Naive thymus-derived CD4-positive, alpha-beta T cell (primary cell): Measurements from ENCODE around the gene SUPT20HL1. TPM values are rescaled to one million over a fixed set of nuclear protein-coding genes. Genes with fewer than 3 reads are reported as not detected.
"Not testable (repeated sequence)": the region's sequence is repeated elsewhere in the genome, so short reads cannot be mapped to it uniquely, and the experiment has no call there.

Experiments
- ATAC-seq: fragments of 150-1000 bp; cut with Tn5 transposase; 2 replicates; pipeline ENCODE4 v1.10.0; 2021; ENCODE audit warnings: mild to moderate bottlenecking, moderate library complexity
- CTCF ChIA-PET: fragments of 350-600 bp; sonication (Branson Sonifier 250); formaldehyde crosslinking; loops from one replicate; lab custom pipeline; 2021; ENCODE audit warnings: antibody characterized with exemption; lab: Charles Lee
- POLR2A ChIA-PET: fragments of 350-600 bp; sonication (Branson Sonifier 250); formaldehyde crosslinking; loops from one replicate; lab custom pipeline; 2021; ENCODE audit warnings: antibody characterized with exemption, inconsistent platforms; lab: Charles Lee
- DNase-seq, 9 donors: peaks; one replicate each; pipeline versions ENCODE4 v3.0.0 to v3.0.0-alpha.2; 2020 to 2022; ENCODE audit warnings: mixed read lengths in 1 of 9
- H3K27ac ChIP-seq: one replicate; pipeline ENCODE4 v1.7.0; 2013; ENCODE audit warnings: mild to moderate bottlenecking, low read depth, low read length, moderate library complexity
- H3K27me3 ChIP-seq, 2 donors: one replicate each; pipeline ENCODE4 v1.7.0; 2013; ENCODE audit warnings: low read length in 2 of 2, mild to moderate bottlenecking in 2 of 2, moderate library complexity in 2 of 2; ENCODE audit not compliant: control insufficient read depth in 2 of 2, insufficient read depth in 2 of 2
- H3K36me3 ChIP-seq, 3 experiments: 1 replicate in 2 of 3; 2 replicates in 1 of 3; pipeline ENCODE4 v1.7.0; 2013; ENCODE audit warnings: low read length in 3 of 3, mild to moderate bottlenecking in 3 of 3, moderate library complexity in 1 of 3; ENCODE audit not compliant: insufficient read depth in 3 of 3, control insufficient read depth in 2 of 3
- H3K4me1 ChIP-seq, 2 donors: one replicate each; pipeline ENCODE4 v1.7.0; 2013; ENCODE audit warnings: low read length in 2 of 2, mild to moderate bottlenecking in 2 of 2, moderate library complexity in 1 of 2; ENCODE audit not compliant: control insufficient read depth in 2 of 2, insufficient read depth in 2 of 2
- H3K4me3 ChIP-seq: 2 replicates; pipeline ENCODE4 v1.7.0; 2013; ENCODE audit warnings: mild to moderate bottlenecking, low read length
- H3K9me3 ChIP-seq, 3 experiments: 1 replicate in 2 of 3; 2 replicates in 1 of 3; pipeline ENCODE4 v1.7.0; 2013; ENCODE audit warnings: low read length in 3 of 3; ENCODE audit not compliant: control insufficient read depth in 2 of 3
- H3K27ac Mint-ChIP-seq, 9 donors: one replicate each; pipeline ENCODE4 v1.8.0; 2020 to 2022; ENCODE audit warnings: mixed read lengths in 9 of 9, mild to moderate bottlenecking in 8 of 9, moderate library complexity in 5 of 9, inconsistent platforms in 2 of 9
- H3K27me3 Mint-ChIP-seq, 5 donors: one replicate each; pipeline ENCODE4 v1.8.0; 2021 to 2022; ENCODE audit warnings: mixed read lengths in 5 of 5, mild to moderate bottlenecking in 1 of 5
- H3K36me3 Mint-ChIP-seq, 5 donors: one replicate each; pipeline ENCODE4 v1.8.0; 2020 to 2022; ENCODE audit warnings: mixed read lengths in 5 of 5, mild to moderate bottlenecking in 3 of 5, inconsistent platforms in 1 of 5
- H3K4me1 Mint-ChIP-seq, 7 donors: one replicate each; pipeline ENCODE4 v1.8.0; 2020 to 2022; ENCODE audit warnings: mixed read lengths in 7 of 7, mild to moderate bottlenecking in 3 of 7, inconsistent platforms in 1 of 7
- H3K4me3 Mint-ChIP-seq, 10 donors: one replicate each; pipeline ENCODE4 v1.8.0; 2020 to 2022; ENCODE audit warnings: mild to moderate bottlenecking in 10 of 10, mixed read lengths in 10 of 10, moderate library complexity in 6 of 10, inconsistent platforms in 2 of 10
- H3K9me3 Mint-ChIP-seq, 11 donors: one replicate each; pipeline ENCODE4 v1.8.0; 2020 to 2022; ENCODE audit warnings: mixed read lengths in 11 of 11, mild to moderate bottlenecking in 4 of 11, inconsistent platforms in 1 of 11, moderate library complexity in 1 of 11
- intact Hi-C, 2 donors: fragments of 100-400 bp; cut with micrococcal nuclease; formaldehyde crosslinking; loops; one replicate each; pipeline ENCODE4 v1.15.1; 2023
- polyA plus RNA-seq, 2 donors: library from polyadenylated mRNA; unstranded; fragments of 300-500 nt; fragmentation: Illumina TruSeq; gene quantifications; one replicate each; pipeline ENCODE4 v1.2.3, GENCODE V29; 2021
- total RNA-seq, 6 experiments: library from RNA in 5 of 6; stranded (reverse) in 5 of 6; gene quantifications; 1 replicate in 5 of 6; 2 replicates in 1 of 6; pipeline ENCODE4 v1.2.3 and lab custom pipeline; 2021 to 2026

The SUPT20HL1 gene
- total and polyA plus RNA-seq, 7 experiments from 2014 or later, result not detected

DNA sequence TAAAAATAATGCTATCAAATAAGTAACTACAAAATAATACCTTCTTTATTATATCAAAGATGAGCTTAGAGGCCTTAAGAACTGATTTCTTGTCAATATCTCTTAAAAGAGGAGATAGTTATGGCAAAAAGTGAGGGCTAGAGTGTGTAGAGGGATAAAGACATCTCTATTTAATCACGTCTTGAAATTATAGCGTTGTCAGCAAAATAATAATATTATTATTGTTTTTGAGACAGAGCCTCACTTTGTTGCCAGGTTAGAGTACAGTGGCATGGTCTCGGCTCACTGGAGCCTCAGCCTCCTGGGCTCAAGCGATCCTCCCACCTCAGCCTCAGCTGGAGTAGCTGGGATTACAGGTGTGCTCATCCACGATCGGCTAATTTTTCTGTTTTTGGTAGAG lies 18.3 kb downstream of the SUPT20HL1 start:
- ChIA-PET POLR2A (no interaction called here), CTCF (no interaction called here)
- H3K27ac Mint-ChIP-seq, result no peak overlapping the region
- Histone ChIP-seq H3K27me3 (no peaks in the 10 kb centered on the region), H3K9me3 (no peaks in the 10 kb centered on the region), H3K27ac (no peak overlapping the region), H3K4me1 (no peaks in the 10 kb centered on the region), H3K36me3 (no peaks in the 10 kb centered on the region), H3K4me3 (no peak overlapping the region)
- H3K36me3 Mint-ChIP-seq, result no peaks in the 10 kb centered on the region
- H3K4me1 Mint-ChIP-seq, result no peaks in the 10 kb centered on the region
- DNase-seq, result no peak
- H3K27me3 Mint-ChIP-seq, result peaks cover 0 to 6% (median 0%) of the 10 kb centered on the region in 5 donors
- intact Hi-C loops, result no loop called here
- no peaks in the 10 kb centered on the region for H3K9me3 Mint-ChIP-seq
- no peak for ATAC-seq
- H3K4me3 Mint-ChIP-seq, result no peak overlapping the region

DNA sequence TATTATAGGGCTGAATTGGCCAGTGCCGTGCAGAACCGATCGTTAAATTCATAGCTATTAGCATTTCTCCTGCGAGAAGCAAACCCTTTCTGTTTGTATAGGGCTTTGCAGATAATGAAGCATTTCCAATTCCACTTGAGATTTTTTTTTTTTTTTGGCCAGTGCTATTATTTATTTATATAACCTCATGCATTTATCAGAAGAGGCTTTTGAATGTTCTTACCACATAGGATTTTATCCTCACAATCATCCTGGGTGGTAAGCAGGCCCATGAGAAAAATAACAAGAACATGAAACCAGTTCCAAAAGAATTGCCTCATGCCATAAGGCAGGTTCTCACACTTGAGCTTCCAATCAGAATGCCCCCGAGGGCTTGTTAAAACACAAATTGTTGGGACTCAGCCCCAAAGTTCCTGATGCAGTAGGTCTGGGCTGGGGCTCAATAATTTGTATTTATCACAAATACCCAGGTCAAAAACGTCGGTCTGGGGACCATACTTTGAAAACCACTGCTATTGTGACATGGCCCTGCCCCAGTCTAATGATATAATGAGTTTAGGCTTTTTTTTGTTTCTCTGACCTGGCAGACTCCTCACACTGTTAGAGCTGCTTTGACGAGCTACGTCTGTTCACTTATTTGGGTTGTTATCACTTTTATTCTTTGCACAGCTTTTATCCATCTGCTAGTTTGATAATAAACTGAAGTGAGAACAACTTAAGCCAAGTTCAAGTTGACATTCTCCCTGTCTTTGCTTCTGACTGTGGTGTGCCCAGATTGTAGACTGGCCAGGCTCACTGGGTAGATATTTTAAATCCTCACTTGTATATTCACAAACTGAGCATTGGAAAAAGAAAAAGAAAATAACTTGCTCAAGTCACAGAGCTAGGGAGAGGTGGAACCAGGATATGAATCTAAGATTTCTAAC lies 20.1 kb downstream of the SUPT20HL1 start:
- no peaks in the 10 kb centered on the region for H3K9me3 Mint-ChIP-seq
- ATAC-seq (no peak), DNase-seq (no peak)
- no peaks in the 10 kb centered on the region for H3K36me3 Mint-ChIP-seq
- Histone ChIP-seq H3K4me1 (no peaks in the 10 kb centered on the region), H3K27ac (no peak overlapping the region), H3K4me3 (no peak overlapping the region), H3K9me3 (no peaks in the 10 kb centered on the region), H3K27me3 (no peaks in the 10 kb centered on the region), H3K36me3 (no peaks in the 10 kb centered on the region)
- H3K27me3 Mint-ChIP-seq, result peaks cover 0 to 17% (median 2%) of the 10 kb centered on the region in 5 donors
- POLR2A ChIA-PET, result no interaction called here
- no peaks in the 10 kb centered on the region for H3K4me1 Mint-ChIP-seq
- intact Hi-C loops, result no loop called here
- H3K4me3 Mint-ChIP-seq, result no peak overlapping the region
- no peak overlapping the region for H3K27ac Mint-ChIP-seq
- CTCF ChIA-PET, result no interaction called here

DNA sequence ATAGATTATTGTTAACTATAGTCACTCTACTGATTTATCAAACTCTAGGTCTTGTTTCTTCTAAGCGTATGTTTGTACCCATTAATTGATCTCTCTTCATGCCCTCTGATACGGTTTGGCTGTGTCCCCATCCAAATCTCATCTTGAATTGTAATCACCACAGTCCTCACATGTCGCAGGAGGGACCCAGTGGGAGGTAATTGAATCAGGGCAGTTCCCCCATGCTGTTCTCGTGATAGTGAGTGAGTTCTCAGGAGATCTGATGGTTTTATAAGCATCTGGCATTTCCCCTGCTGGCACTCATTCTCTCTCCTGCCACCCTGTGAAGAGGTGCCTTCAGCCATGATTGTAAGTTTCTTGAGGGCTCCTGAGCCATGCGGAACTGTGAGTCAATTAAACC lies 21.9 kb downstream of the SUPT20HL1 start:
- H3K36me3 ChIP-seq, DNase-seq, H3K4me3 ChIP-seq, CTCF ChIA-PET, H3K4me1 Mint-ChIP-seq, H3K4me3 Mint-ChIP-seq, H3K9me3 ChIP-seq, H3K36me3 Mint-ChIP-seq, ATAC-seq, H3K27me3 ChIP-seq, H3K4me1 ChIP-seq, H3K9me3 Mint-ChIP-seq, intact Hi-C loops, H3K27ac Mint-ChIP-seq, H3K27ac ChIP-seq, POLR2A ChIA-PET: not testable (repeated sequence)
- H3K27me3 Mint-ChIP-seq, result peaks cover 6 to 24% (median 8%) of the 10 kb centered on the region in 5 donors

DNA sequence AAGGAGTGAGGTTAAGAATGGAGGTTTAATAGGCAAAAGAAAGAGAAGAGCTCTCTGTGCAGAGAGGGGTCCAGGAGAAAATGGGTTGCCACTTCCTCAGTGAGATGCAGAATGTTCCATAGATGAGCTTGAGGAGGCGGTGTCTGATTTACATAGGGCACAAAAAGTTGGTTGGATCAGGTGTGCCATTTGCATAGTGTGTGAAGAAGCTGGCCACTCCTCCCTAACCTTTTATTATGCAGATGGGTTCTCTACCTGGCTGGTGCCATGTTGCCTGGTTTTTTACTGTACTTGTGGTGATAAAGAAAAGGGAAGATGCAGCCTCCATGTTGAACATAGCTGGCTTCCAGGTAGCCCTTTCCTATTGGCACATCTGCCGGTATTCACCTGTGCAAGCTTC lies 27.3 kb downstream of the SUPT20HL1 start:
- H3K4me3 ChIP-seq, result no peak overlapping the region
- Mint-ChIP-seq H3K9me3 (peaks cover 0 to 1% (median 0%) of the 10 kb centered on the region in 11 donors), H3K27ac (no peak overlapping the region), H3K4me1 (no peaks in the 10 kb centered on the region), H3K36me3 (no peaks in the 10 kb centered on the region), H3K4me3 (no peak overlapping the region), H3K27me3 (peaks cover 9 to 34% (median 13%) of the 10 kb centered on the region in 5 donors)
- ChIA-PET CTCF (interaction anchor here (0.7 to 1.2 kb wide), 3 partner anchors 9 to 112 kb away, joined by 3 to 4 read pairs (median 3); no protein-coding TSS in a partner anchor), POLR2A (no interaction called here)
- H3K9me3 ChIP-seq, result no peaks in the 10 kb centered on the region
- no peaks in the 10 kb centered on the region for H3K36me3 ChIP-seq
- intact Hi-C loops, result no loop called here
- no peaks in the 10 kb centered on the region for H3K4me1 ChIP-seq
- H3K27me3 ChIP-seq, result no peaks in the 10 kb centered on the region
- H3K27ac ChIP-seq, result no peak overlapping the region
- DNase-seq (no peak), ATAC-seq (no peak)

DNA sequence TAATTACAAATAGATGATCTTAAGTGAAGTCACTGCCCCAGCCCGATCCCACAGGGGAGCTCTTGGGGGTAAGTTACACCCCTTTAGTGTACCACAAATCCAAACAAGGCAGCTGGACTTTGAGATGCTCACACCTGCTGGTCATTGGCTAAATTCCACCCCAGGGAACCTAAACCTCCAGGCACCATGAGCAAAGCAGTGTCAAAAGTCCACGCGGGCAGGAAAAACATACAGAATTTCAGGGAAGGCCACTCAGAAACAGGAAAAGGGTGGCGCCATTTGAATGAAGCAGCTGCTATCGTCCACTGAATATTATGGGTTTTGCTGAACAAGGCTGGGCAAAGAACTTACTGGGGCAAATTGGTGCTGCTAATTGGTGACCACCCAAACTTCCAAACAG lies 30.9 kb downstream of the SUPT20HL1 start:
- H3K4me3 Mint-ChIP-seq, result no peak overlapping the region
- no peak overlapping the region for H3K27ac Mint-ChIP-seq
- H3K9me3 Mint-ChIP-seq, result no peaks in the 10 kb centered on the region
- Histone ChIP-seq H3K36me3 (no peaks in the 10 kb centered on the region), H3K27ac (no peak overlapping the region), H3K9me3 (no peaks in the 10 kb centered on the region), H3K4me3 (no peak overlapping the region), H3K4me1 (no peaks in the 10 kb centered on the region), H3K27me3 (no peaks in the 10 kb centered on the region)
- ChIA-PET POLR2A (no interaction called here), CTCF (interaction anchor here (0.6 kb wide), 1 partner anchor 762 kb away, joined by 4 read pairs; no protein-coding TSS in a partner anchor)
- peaks cover 0 to 7% (median 0%) of the 10 kb centered on the region in 7 donors for H3K4me1 Mint-ChIP-seq
- ATAC-seq (no peak), DNase-seq (no peak)
- H3K27me3 Mint-ChIP-seq, result peaks cover 0 to 16% (median 6%) of the 10 kb centered on the region in 5 donors
- intact Hi-C loops, result loop anchor here in 1 of 2 donors (10.0 kb wide), 1 partner anchor 753 kb away; no protein-coding TSS in a partner anchor
- H3K36me3 Mint-ChIP-seq, result no peaks in the 10 kb centered on the region

DNA sequence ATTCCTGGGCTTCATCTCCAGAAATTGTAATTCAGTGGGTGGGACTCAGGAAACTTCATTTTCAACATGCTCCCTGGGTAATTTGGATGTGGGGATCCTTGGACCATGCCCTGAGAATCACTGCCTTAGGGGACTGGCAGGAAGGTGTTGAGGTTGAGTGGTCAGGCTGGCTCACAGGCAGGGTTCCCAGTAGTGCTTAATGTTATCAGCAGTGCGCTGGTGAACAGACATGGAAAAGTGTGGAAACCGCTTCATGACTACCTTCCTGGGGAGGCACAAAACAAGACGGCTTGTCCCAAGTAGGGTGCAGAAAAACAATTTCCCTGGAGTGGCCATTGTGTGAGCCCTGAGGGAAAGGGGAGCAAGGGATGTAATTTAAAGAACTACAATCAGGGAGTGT lies 31.4 kb downstream of the SUPT20HL1 start:
- H3K9me3 Mint-ChIP-seq, result no peaks in the 10 kb centered on the region
- no peak overlapping the region for H3K4me3 Mint-ChIP-seq
- peaks cover 0 to 16% (median 6%) of the 10 kb centered on the region in 5 donors for H3K27me3 Mint-ChIP-seq
- no peaks in the 10 kb centered on the region for H3K4me1 ChIP-seq
- ChIA-PET CTCF (no interaction called here), POLR2A (no interaction called here)
- no peak for DNase-seq
- H3K36me3 Mint-ChIP-seq, result no peaks in the 10 kb centered on the region
- H3K27me3 ChIP-seq, result no peaks in the 10 kb centered on the region
- H3K36me3 ChIP-seq, result no peaks in the 10 kb centered on the region
- H3K9me3 ChIP-seq, result no peaks in the 10 kb centered on the region
- intact Hi-C loops, result loop anchor here in 1 of 2 donors (10.0 kb wide), 1 partner anchor 753 kb away; no protein-coding TSS in a partner anchor
- no peak for ATAC-seq
- no peak overlapping the region for H3K27ac Mint-ChIP-seq
- H3K27ac ChIP-seq, result no peak overlapping the region
- H3K4me1 Mint-ChIP-seq, result peaks cover 0 to 7% (median 0%) of the 10 kb centered on the region in 7 donors
- H3K4me3 ChIP-seq, result no peak overlapping the region
